Naive thymus-derived CD4-positive, alpha-beta T cell (primary cell): ENCODE results near the gene PICK1. TPM values are rescaled to one million over a fixed set of nuclear protein-coding genes. Genes with fewer than 3 reads are reported as not detected.
"Not testable (repeated sequence)": the region's sequence is repeated elsewhere in the genome, so short reads cannot be mapped to it uniquely, and the experiment has no call there.

Experiments used
- ATAC-seq: fragments of 150-1000 bp; cut with Tn5 transposase; 2 replicates; pipeline ENCODE4 v1.10.0; 2021; ENCODE audit warnings: mild to moderate bottlenecking, moderate library complexity
- CTCF ChIA-PET: fragments of 350-600 bp; sonication (Branson Sonifier 250); formaldehyde crosslinking; loops from one replicate; lab custom pipeline; 2021; ENCODE audit warnings: antibody characterized with exemption; lab: Charles Lee
- POLR2A ChIA-PET: fragments of 350-600 bp; sonication (Branson Sonifier 250); formaldehyde crosslinking; loops from one replicate; lab custom pipeline; 2021; ENCODE audit warnings: antibody characterized with exemption, inconsistent platforms; lab: Charles Lee
- DNase-seq, 9 donors: peaks; one replicate each; pipeline versions ENCODE4 v3.0.0 to v3.0.0-alpha.2; 2020 to 2022; ENCODE audit warnings: mixed read lengths in 1 of 9
- H3K27ac ChIP-seq: one replicate; pipeline ENCODE4 v1.7.0; 2013; ENCODE audit warnings: mild to moderate bottlenecking, low read depth, low read length, moderate library complexity
- H3K27me3 ChIP-seq, 2 donors: one replicate each; pipeline ENCODE4 v1.7.0; 2013; ENCODE audit warnings: low read length in 2 of 2, mild to moderate bottlenecking in 2 of 2, moderate library complexity in 2 of 2; ENCODE audit not compliant: control insufficient read depth in 2 of 2, insufficient read depth in 2 of 2
- H3K36me3 ChIP-seq, 3 experiments: 1 replicate in 2 of 3; 2 replicates in 1 of 3; pipeline ENCODE4 v1.7.0; 2013; ENCODE audit warnings: low read length in 3 of 3, mild to moderate bottlenecking in 3 of 3, moderate library complexity in 1 of 3; ENCODE audit not compliant: insufficient read depth in 3 of 3, control insufficient read depth in 2 of 3
- H3K4me1 ChIP-seq, 2 donors: one replicate each; pipeline ENCODE4 v1.7.0; 2013; ENCODE audit warnings: low read length in 2 of 2, mild to moderate bottlenecking in 2 of 2, moderate library complexity in 1 of 2; ENCODE audit not compliant: control insufficient read depth in 2 of 2, insufficient read depth in 2 of 2
- H3K4me3 ChIP-seq: 2 replicates; pipeline ENCODE4 v1.7.0; 2013; ENCODE audit warnings: mild to moderate bottlenecking, low read length
- H3K9me3 ChIP-seq, 3 experiments: 1 replicate in 2 of 3; 2 replicates in 1 of 3; pipeline ENCODE4 v1.7.0; 2013; ENCODE audit warnings: low read length in 3 of 3; ENCODE audit not compliant: control insufficient read depth in 2 of 3
- H3K27ac Mint-ChIP-seq, 9 donors: one replicate each; pipeline ENCODE4 v1.8.0; 2020 to 2022; ENCODE audit warnings: mixed read lengths in 9 of 9, mild to moderate bottlenecking in 8 of 9, moderate library complexity in 5 of 9, inconsistent platforms in 2 of 9
- H3K27me3 Mint-ChIP-seq, 5 donors: one replicate each; pipeline ENCODE4 v1.8.0; 2021 to 2022; ENCODE audit warnings: mixed read lengths in 5 of 5, mild to moderate bottlenecking in 1 of 5
- H3K36me3 Mint-ChIP-seq, 5 donors: one replicate each; pipeline ENCODE4 v1.8.0; 2020 to 2022; ENCODE audit warnings: mixed read lengths in 5 of 5, mild to moderate bottlenecking in 3 of 5, inconsistent platforms in 1 of 5
- H3K4me1 Mint-ChIP-seq, 7 donors: one replicate each; pipeline ENCODE4 v1.8.0; 2020 to 2022; ENCODE audit warnings: mixed read lengths in 7 of 7, mild to moderate bottlenecking in 3 of 7, inconsistent platforms in 1 of 7
- H3K4me3 Mint-ChIP-seq, 10 donors: one replicate each; pipeline ENCODE4 v1.8.0; 2020 to 2022; ENCODE audit warnings: mild to moderate bottlenecking in 10 of 10, mixed read lengths in 10 of 10, moderate library complexity in 6 of 10, inconsistent platforms in 2 of 10
- H3K9me3 Mint-ChIP-seq, 11 donors: one replicate each; pipeline ENCODE4 v1.8.0; 2020 to 2022; ENCODE audit warnings: mixed read lengths in 11 of 11, mild to moderate bottlenecking in 4 of 11, inconsistent platforms in 1 of 11, moderate library complexity in 1 of 11
- intact Hi-C, 2 donors: fragments of 100-400 bp; cut with micrococcal nuclease; formaldehyde crosslinking; loops; one replicate each; pipeline ENCODE4 v1.15.1; 2023
- polyA plus RNA-seq, 2 donors: library from polyadenylated mRNA; unstranded; fragments of 300-500 nt; fragmentation: Illumina TruSeq; gene quantifications; one replicate each; pipeline ENCODE4 v1.2.3, GENCODE V29; 2021
- total RNA-seq, 6 experiments: library from RNA in 5 of 6; stranded (reverse) in 5 of 6; gene quantifications; 1 replicate in 5 of 6; 2 replicates in 1 of 6; pipeline ENCODE4 v1.2.3 and lab custom pipeline; 2021 to 2026

PICK1 gene
- total and polyA plus RNA-seq, 7 experiments from 2014 or later, result 6.3 to 29.3 (median 25.3) TPM

GRCh38 chr22:38117556-38117955 is 60.4 kb downstream of the PICK1 start:
- H3K9me3 ChIP-seq, DNase-seq, POLR2A ChIA-PET, H3K27ac ChIP-seq, H3K9me3 Mint-ChIP-seq, H3K27me3 ChIP-seq, H3K27ac Mint-ChIP-seq, H3K4me3 ChIP-seq, ATAC-seq, H3K4me1 Mint-ChIP-seq, H3K4me3 Mint-ChIP-seq, H3K4me1 ChIP-seq, H3K27me3 Mint-ChIP-seq: not testable (repeated sequence)
- peaks cover 0 to 19% (median 4%) of the 10 kb centered on the region in 5 donors for H3K36me3 Mint-ChIP-seq
- H3K36me3 ChIP-seq, result peaks cover 0 to 21% (median 0%) of the 10 kb centered on the region in 3 experiments
- CTCF ChIA-PET, result interaction anchor here (0.6 kb wide), 1 partner anchor 10 kb away, joined by 3 read pairs; no protein-coding TSS in a partner anchor
- intact Hi-C loops, result loop anchor here in 1 of 2 donors (10.0 kb wide), 1 partner anchor 87 kb away; the partner anchor contains the start of gene MAFF

- Histone ChIP-seq H3K27ac (no peak overlapping the region), H3K4me1 (no peaks in the 10 kb centered on the region), H3K4me3 (no peak overlapping the region), H3K9me3 (no peaks in the 10 kb centered on the region), H3K27me3 (no peaks in the 10 kb centered on the region), H3K36me3 (peaks cover 0 to 21% (median 0%) of the 10 kb centered on the region in 3 experiments)
- H3K9me3 Mint-ChIP-seq, result no peaks in the 10 kb centered on the region
- no peaks in the 10 kb centered on the region for H3K27me3 Mint-ChIP-seq
- peaks cover 0 to 19% (median 4%) of the 10 kb centered on the region in 5 donors for H3K36me3 Mint-ChIP-seq
- DNase-seq, result no peak
- ChIA-PET CTCF (interaction anchor here (0.6 kb wide), 1 partner anchor 11 kb away, joined by 3 read pairs; no protein-coding TSS in a partner anchor), POLR2A (no interaction called here)
- ATAC-seq, result no peak
- intact Hi-C loops, result loop anchor here in 1 of 2 donors (10.0 kb wide), 1 partner anchor 87 kb away; the partner anchor contains the start of gene MAFF
- peaks cover 0 to 7% (median 4%) of the 10 kb centered on the region in 7 donors for H3K4me1 Mint-ChIP-seq
- no peak overlapping the region for H3K27ac Mint-ChIP-seq
- H3K4me3 Mint-ChIP-seq, result no peak overlapping the region
Observed at GRCh38 chr22:38118182-38118581, 61.0 kb downstream of the PICK1 start.

DNA sequence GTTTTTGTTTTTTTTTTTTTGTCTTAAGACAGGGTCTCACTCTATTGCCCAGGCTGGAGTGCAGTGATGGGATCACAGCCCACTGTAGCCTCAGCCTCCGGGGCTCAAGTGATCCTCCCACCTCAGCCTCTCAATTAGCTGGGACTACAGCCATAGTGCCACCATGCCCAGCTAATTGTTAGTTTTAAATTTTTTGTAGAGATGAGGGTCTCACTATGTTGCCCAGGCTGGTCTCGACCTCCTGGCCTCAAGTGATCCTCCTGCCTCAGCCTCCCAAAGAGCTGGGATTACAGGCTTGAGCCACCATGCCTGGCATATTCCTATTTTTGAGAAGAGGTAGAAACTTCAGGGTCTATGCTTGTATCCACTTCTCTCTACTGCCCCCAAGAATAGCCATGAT is 61.5 kb downstream of the PICK1 start:
- H3K9me3 ChIP-seq, H3K4me3 ChIP-seq, DNase-seq, POLR2A ChIA-PET, H3K27ac Mint-ChIP-seq, H3K27me3 Mint-ChIP-seq, H3K4me3 Mint-ChIP-seq, H3K9me3 Mint-ChIP-seq, CTCF ChIA-PET, H3K4me1 ChIP-seq, H3K27ac ChIP-seq, ATAC-seq, H3K27me3 ChIP-seq, H3K4me1 Mint-ChIP-seq: not testable (repeated sequence)
- intact Hi-C loops, result loop anchor here in 1 of 2 donors (10.0 kb wide), 1 partner anchor 86 kb away; the partner anchor contains the start of gene MAFF
- H3K36me3 Mint-ChIP-seq, result peaks cover 0 to 19% (median 4%) of the 10 kb centered on the region in 5 donors
- H3K36me3 ChIP-seq, result peaks cover 0 to 21% (median 0%) of the 10 kb centered on the region in 3 experiments

GRCh38 chr22:38120359-38121110 is 63.3 kb downstream of the PICK1 start:
- no peak overlapping the region for H3K4me3 Mint-ChIP-seq
- no peaks in the 10 kb centered on the region for H3K9me3 Mint-ChIP-seq
- intact Hi-C loops, result no loop called here
- H3K27ac Mint-ChIP-seq, result no peak overlapping the region
- Histone ChIP-seq H3K27ac (no peak overlapping the region), H3K9me3 (no peaks in the 10 kb centered on the region), H3K36me3 (peaks cover 0 to 22% (median 3%) of the 10 kb centered on the region in 3 experiments), H3K27me3 (no peaks in the 10 kb centered on the region), H3K4me3 (no peak overlapping the region), H3K4me1 (no peaks in the 10 kb centered on the region)
- CTCF ChIA-PET, result no interaction called here
- H3K4me1 Mint-ChIP-seq, result peaks cover 0 to 12% (median 0%) of the 10 kb centered on the region in 7 donors
- ATAC-seq (no peak), DNase-seq (no peak)
- peaks cover 0 to 15% (median 0%) of the 10 kb centered on the region in 5 donors for H3K36me3 Mint-ChIP-seq
- H3K27me3 Mint-ChIP-seq, result no peaks in the 10 kb centered on the region
- POLR2A ChIA-PET, result no interaction called here

DNA sequence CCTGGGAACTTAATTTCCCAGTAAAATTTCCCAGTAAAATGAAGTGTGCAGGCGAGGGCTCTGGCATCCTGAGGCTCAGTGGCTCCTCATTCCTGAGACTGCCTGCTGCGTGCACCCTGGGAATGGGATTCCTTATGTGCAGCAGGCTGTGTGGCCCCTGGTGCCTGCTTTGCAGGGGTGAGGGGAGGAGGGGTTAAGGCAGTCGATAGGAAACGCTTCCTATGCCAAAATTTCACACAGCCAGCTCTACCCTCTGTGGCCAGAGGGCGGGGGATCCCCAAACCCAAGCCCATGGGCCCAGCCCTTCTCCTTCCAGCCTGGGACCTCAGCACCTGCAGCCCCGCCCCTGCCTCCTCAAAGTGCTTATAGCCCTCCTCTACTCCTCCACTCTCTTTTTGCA is 65.4 kb downstream of the PICK1 start:
- H3K4me3 ChIP-seq, result no peak overlapping the region
- H3K9me3 ChIP-seq, result no peaks in the 10 kb centered on the region
- Mint-ChIP-seq H3K27ac (no peak overlapping the region), H3K4me3 (no peak overlapping the region), H3K4me1 (peaks cover 0 to 12% (median 0%) of the 10 kb centered on the region in 7 donors), H3K9me3 (no peaks in the 10 kb centered on the region), H3K27me3 (no peaks in the 10 kb centered on the region), H3K36me3 (peaks cover 0 to 17% (median 0%) of the 10 kb centered on the region in 5 donors)
- ChIA-PET POLR2A (no interaction called here), CTCF (no interaction called here)
- H3K27ac ChIP-seq, result no peak overlapping the region
- H3K27me3 ChIP-seq, result no peaks in the 10 kb centered on the region
- ATAC-seq, result no peak
- intact Hi-C loops, result no loop called here
- H3K4me1 ChIP-seq, result no peaks in the 10 kb centered on the region
- DNase-seq, result no peak
- H3K36me3 ChIP-seq, result peaks cover 0 to 32% (median 3%) of the 10 kb centered on the region in 3 experiments

GRCh38 chr22:38124236-38124974 is 67.2 kb downstream of the PICK1 start:
- H3K36me3 Mint-ChIP-seq, result peaks cover 0 to 14% (median 0%) of the 10 kb centered on the region in 5 donors
- peaks cover 0 to 12% (median 0%) of the 10 kb centered on the region in 7 donors for H3K4me1 Mint-ChIP-seq
- Histone ChIP-seq H3K4me1 (no peaks in the 10 kb centered on the region), H3K9me3 (no peaks in the 10 kb centered on the region), H3K27ac (no peak overlapping the region), H3K36me3 (peaks cover 0 to 41% (median 3%) of the 10 kb centered on the region in 3 experiments), H3K4me3 (no peak overlapping the region), H3K27me3 (no peaks in the 10 kb centered on the region)
- no peak overlapping the region for H3K4me3 Mint-ChIP-seq
- peak overlapping the region in 1 of 9 donors; percentile 55 for H3K27ac Mint-ChIP-seq
- intact Hi-C loops, result no loop called here
- H3K27me3 Mint-ChIP-seq, result no peaks in the 10 kb centered on the region
- DNase-seq (no peak), ATAC-seq (no peak)
- ChIA-PET POLR2A (no interaction called here), CTCF (interaction anchor here (0.9 kb wide), 1 partner anchor 8 kb away, joined by 3 read pairs; no protein-coding TSS in a partner anchor)
- no peaks in the 10 kb centered on the region for H3K9me3 Mint-ChIP-seq
